NCI-H1694 (cell line): Measurements from ENCODE around the gene EIF5A.
A peak's percentile ranks its signal among the peaks of the same experiment; 100 is the strongest.
"Not testable (repeated sequence)": the region's sequence is repeated elsewhere in the genome, so short reads cannot be mapped to it uniquely, and the experiment has no call there.

Experiments
- DNase-seq: peaks from one replicate; lab custom pipeline; 2025; lab: John Stamatoyannopoulos, UW

EIF5A gene

GRCh38 chr17:7330638-7331015, 23.2 kb downstream of the EIF5A start:
- no peak for DNase-seq

- no peak for DNase-seq
Measured at GRCh38 chr17:7332111-7332510, 24.7 kb downstream of the EIF5A start.

DNA sequence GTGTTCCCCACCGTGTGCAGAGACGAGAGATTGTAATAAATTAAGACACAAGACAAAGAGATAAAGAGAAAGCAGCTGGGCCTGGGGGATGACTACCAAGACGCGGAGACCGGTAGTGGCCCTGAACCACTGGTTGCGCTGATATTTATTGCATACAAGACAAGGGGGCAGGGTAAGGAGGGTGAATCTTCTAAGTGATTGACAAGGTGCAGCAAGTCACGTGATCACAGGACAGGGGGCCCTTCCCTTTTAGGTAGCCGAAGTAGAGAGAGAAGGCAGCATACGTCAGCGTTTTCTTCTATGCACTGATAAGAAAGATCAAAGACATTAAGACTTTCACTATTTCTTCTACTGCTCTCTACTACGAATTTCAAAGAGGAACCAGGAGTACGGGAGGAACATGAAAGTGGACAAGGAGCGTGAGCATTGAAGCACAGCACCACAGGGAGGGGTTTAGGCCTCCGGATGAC, 25.2 kb downstream of the EIF5A start:
- DNase-seq: not testable (repeated sequence)

GRCh38 chr17:7334938-7335538, 27.6 kb downstream of the EIF5A start:
- DNase-seq: no peak

- not testable (repeated sequence) for DNase-seq
Measured at GRCh38 chr17:7335765-7336164, 28.3 kb downstream of the EIF5A start.

DNA sequence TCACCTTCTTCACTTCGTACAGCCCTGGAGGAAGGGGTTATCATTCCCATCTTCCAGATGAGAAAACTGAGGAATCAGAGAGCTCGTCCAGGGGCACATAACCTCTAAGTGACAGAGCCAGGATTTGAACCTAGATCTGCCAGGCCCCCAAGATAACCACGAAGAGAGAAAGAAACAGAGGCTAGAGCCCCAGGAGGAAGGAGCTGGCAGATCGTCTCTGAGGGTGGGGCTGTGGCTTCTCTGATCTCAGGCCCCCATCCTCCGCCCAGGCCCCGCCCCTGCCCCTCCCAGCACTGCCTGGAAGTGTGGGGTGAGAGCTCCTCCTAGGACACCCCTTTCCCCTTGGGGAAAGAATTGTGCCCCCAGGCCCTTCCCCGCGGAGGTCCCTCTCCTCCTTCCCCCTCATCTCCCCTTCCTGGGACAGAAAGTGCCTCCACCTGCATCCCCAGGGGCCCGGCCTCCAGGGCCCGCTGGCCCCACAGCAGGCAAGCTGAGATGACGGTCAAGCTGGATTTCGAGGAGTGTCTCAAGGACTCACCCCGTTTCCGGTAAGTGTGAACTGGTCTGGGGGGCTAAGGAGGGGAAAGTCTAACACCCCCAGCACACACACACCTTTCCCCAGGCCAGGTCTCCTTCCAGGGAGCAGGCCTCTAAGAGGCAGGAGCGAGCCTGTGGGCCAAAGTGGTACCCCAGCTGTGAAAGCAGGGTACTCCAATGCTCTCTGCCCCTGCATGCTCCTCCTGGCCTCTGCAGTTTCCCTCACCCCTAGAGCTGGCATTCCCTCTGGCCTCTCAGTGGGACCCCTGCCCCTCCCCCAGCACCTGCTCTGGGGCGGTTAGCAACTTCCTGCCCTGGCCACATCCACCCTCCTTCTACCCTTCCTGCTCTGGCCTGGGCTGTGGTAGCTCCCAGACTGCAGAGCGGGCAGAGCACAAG, 29.1 kb downstream of the EIF5A start, which contains the start of gene ACAP1:
ACAP1 (plus strand) TSS at position 290 of the 936 bp plus-strand sequence; CDS start at position 496, 206 bp downstream.
- DNase-seq: no peak

GRCh38 chr17:7337600-7337999, 30.2 kb downstream of the EIF5A start:
- not testable (repeated sequence) for DNase-seq

GRCh38 chr17:7340179-7340578, 32.8 kb downstream of the EIF5A start:
- DNase-seq: no peak

DNA sequence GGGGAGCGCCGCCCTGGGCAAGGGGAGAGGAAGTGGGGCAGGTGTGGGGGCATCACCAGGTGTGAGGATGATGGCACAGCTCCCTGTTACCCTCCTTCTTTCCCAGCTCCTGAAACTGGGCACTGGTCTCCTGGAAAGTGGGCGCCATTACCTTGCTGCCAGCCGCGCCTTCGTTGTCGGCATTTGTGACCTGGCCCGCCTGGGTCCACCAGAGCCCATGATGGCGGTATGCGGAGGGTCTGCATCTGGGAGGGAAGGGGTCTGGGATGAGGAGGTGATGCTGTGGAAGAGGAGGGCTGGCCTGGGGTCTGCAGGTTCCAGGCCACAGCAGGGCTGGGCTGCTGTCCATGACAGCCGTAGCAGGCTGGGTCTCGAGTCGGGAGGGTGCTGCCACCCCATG, 34.4 kb downstream of the EIF5A start:
- DNase-seq: no peak

DNA sequence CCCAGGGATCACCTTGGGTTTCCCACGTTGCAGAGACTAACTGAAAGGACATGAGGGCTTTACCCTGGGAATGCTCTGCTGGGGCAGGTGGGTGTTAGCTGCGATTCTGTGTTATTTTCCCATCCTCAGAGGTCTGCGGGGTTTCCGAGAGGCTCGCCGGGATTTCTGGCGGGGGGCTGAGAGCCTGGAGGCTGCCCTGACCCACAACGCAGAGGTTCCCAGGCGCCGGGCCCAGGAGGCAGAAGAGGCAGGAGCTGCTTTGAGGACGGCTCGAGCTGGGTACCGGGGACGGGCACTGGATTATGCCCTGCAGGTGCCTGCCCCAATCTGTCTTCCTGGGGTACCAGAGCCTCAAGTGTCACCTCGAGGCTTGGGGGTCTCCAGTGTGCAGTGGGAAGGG, 35.8 kb downstream of the EIF5A start:
- no peak for DNase-seq

- DNase-seq: no peak
Measured at GRCh38 chr17:7346761-7347614, 39.6 kb downstream of the EIF5A start.

- no peak for DNase-seq
Measured at GRCh38 chr17:7347630-7348477, 40.4 kb downstream of the EIF5A start.

DNA sequence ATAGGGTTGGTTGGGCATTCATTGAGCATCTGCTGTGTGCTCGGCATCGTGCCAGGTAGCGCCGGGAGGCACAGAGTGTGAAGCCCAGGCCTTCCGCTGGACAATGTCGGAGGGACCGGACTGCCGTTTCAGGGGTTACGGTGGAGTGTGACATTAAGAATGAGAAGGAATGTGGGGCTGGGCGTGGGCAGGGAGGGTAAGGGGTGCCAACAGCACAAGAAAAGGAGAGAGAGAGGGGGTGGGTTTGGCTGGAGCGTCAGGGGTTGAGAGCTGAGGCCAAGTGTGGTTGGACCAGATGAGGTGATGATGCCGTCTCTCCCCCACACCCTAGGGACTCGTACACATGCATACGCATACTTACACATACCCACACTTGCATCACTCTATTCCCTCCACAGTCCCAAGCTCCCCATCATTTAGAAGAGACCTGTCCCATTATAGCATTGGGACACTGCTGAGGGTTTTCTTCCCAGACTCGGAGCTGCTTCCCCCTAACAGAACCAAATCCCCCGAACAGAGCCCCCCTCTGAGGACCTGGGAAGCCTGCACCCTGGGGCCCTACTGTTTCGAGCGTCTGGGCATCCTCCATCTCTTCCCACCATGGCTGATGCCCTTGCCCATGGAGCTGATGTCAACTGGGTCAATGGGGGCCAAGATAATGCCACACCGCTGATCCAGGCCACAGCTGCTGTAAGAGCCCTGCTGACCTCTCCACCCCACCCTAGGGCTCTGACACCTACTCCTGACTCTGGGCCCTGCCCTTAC, 41.2 kb downstream of the EIF5A start:
- DNase-seq: no peak

- no peak for DNase-seq
Measured at GRCh38 chr17:7351665-7352502, 44.5 kb downstream of the EIF5A start, which contains the start of gene KCTD11. KCTD11 (plus strand) TSS chr17:7352162.

- no peak for DNase-seq
Measured at GRCh38 chr17:7352503-7352889, 45.1 kb downstream of the EIF5A start.

DNA sequence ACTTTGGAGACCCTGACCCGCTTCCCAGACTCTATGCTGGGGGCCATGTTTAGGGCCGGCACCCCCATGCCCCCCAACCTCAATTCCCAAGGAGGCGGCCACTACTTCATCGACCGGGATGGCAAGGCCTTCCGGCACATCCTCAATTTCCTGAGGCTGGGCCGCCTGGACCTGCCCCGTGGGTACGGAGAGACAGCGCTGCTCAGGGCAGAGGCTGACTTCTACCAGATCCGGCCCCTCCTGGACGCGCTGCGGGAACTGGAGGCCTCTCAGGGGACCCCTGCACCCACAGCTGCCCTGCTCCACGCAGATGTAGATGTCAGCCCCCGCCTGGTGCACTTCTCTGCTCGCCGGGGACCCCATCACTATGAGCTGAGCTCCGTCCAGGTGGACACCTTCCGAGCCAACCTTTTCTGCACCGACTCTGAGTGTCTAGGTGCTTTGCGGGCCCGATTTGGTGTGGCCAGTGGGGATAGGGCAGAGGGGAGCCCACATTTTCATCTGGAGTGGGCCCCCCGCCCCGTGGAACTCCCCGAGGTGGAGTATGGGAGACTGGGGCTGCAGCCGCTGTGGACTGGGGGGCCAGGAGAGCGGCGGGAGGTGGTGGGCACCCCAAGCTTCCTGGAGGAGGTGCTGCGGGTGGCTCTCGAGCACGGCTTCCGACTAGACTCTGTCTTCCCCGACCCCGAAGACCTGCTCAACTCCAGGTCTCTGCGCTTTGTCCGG, 45.6 kb downstream of the EIF5A start:
- DNase-seq: no peak

GRCh38 chr17:7354262-7354843, 46.9 kb downstream of the EIF5A start:
- peak; percentile 11 for DNase-seq

DNA sequence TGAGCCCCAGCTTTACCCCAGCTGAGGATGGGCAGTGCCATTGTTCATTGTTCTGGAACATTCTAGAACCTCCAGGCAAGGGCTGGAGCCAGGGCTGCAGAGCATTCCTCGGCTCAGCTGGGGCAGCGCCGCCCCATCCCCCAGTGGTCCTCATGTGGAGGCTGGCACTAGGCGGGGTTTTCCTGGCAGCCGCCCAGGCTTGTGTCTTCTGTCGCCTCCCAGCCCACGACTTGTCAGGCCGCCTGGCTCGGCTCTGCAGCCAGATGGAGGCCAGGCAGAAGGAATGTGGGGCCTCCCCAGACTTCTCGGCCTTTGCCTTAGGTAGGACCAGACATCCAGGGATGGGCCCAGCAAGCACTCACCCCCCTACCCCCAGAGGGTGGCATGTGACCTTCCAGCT, 47.6 kb downstream of the EIF5A start, which contains the start of gene TMEM95:
TMEM95 (plus strand) TSS at position 104 of the 400 bp plus-strand sequence; CDS start at position 153, 49 bp downstream.
- peak; percentile 57 for DNase-seq
